GM12865 (cell line): Measurements from ENCODE around the gene METRNL.

ENCODE experiments used
- DNase-seq: peaks from one replicate; pipeline ENCODE4 v3.0.0; 2010; ENCODE audit warnings: low read depth
- H3K4me3 ChIP-seq: 2 replicates; pipeline ENCODE4 v1.5.1; 2011; ENCODE audit warnings: mild to moderate bottlenecking, low read depth, low read length, control low read depth
- CTCF ChIP-seq: IDR thresholded peaks from 2 replicates; pipeline ENCODE4 v1.5.1; 2011; ENCODE audit warnings: low read length, control low read depth, low read depth, inconsistent platforms; ENCODE audit not compliant: insufficient read depth; ENCODE audit errors: missing control alignments

The METRNL gene

GRCh38 chr17:83057397-83057761, 22.0 kb upstream of the METRNL start:
- no peak for TF ChIP-seq CTCF
- DNase-seq: no peak
- H3K4me3 ChIP-seq: no peak overlapping the region

- no peak overlapping the region for H3K4me3 ChIP-seq
- no peak for DNase-seq
- no peak for TF ChIP-seq CTCF
These were observed 21.6 kb upstream of the METRNL start for GRCh38 chr17:83057793-83058265.

GRCh38 chr17:83058266-83058798, 21.1 kb upstream of the METRNL start:
- TF ChIP-seq CTCF: no peak
- DNase-seq: no peak
- no peak overlapping the region for H3K4me3 ChIP-seq

- H3K4me3 ChIP-seq: no peak overlapping the region
- TF ChIP-seq CTCF: no peak
These were observed 17.8 kb upstream of the METRNL start for GRCh38 chr17:83061586-83061985.

GRCh38 chr17:83062011-83062817, 17.2 kb upstream of the METRNL start:
- H3K4me3 ChIP-seq: no peak overlapping the region
- no peak for TF ChIP-seq CTCF
- no peak for DNase-seq

More at GRCh38 chr17:83061586-83061985, 17.8 kb upstream of the METRNL start:
- no peak for DNase-seq

GRCh38 chr17:83062818-83063671, 16.4 kb upstream of the METRNL start:
- no peak for DNase-seq
- no peak for TF ChIP-seq CTCF
- H3K4me3 ChIP-seq: no peak overlapping the region
